ENCODE measurements around the gene BICDL1.

The BICDL1 gene

GRCh38 chr12:120132054-120132836 lies 143.2 kb downstream of the BICDL1 start:
- no peak for DNase-seq

GRCh38 chr12:120132863-120133385 lies 143.9 kb downstream of the BICDL1 start:
- no peak for DNase-seq

GRCh38 chr12:120134307-120134980 lies 145.4 kb downstream of the BICDL1 start:
- DNase-seq: no peak

GRCh38 chr12:120136093-120136770 lies 147.2 kb downstream of the BICDL1 start:
- no peak for DNase-seq

- DNase-seq: no peak
These were observed 148.8 kb downstream of the BICDL1 start for GRCh38 chr12:120137833-120138232.

- no peak for DNase-seq
These were observed 149.3 kb downstream of the BICDL1 start for GRCh38 chr12:120138366-120138765.

GRCh38 chr12:120139958-120140357 lies 150.9 kb downstream of the BICDL1 start:
- no peak for DNase-seq

GRCh38 chr12:120140603-120141002 lies 151.6 kb downstream of the BICDL1 start:
- DNase-seq: no peak

- no peak for DNase-seq
These were observed 152.3 kb downstream of the BICDL1 start for GRCh38 chr12:120141336-120141735.

GRCh38 chr12:120142231-120142877 lies 153.3 kb downstream of the BICDL1 start:
- DNase-seq: no peak
